ENCODE measurements around the gene CD53. TPM values are rescaled to one million over a fixed set of nuclear protein-coding genes. Genes with fewer than 3 reads are reported as not detected.
A peak's percentile ranks its signal among the peaks of the same experiment; 100 is the strongest.

CD53 gene
- total and polyA plus RNA-seq, 9 of the 15 experiments (the other 6 are each of a cell fraction or from before 2014, with no cell fraction given): 63.5 to 220 (median 131) TPM

GRCh38 chr1:110890474-110891196 lies 17.7 kb downstream of the CD53 start (continued):
- TF ChIP-seq, protein P1, sequence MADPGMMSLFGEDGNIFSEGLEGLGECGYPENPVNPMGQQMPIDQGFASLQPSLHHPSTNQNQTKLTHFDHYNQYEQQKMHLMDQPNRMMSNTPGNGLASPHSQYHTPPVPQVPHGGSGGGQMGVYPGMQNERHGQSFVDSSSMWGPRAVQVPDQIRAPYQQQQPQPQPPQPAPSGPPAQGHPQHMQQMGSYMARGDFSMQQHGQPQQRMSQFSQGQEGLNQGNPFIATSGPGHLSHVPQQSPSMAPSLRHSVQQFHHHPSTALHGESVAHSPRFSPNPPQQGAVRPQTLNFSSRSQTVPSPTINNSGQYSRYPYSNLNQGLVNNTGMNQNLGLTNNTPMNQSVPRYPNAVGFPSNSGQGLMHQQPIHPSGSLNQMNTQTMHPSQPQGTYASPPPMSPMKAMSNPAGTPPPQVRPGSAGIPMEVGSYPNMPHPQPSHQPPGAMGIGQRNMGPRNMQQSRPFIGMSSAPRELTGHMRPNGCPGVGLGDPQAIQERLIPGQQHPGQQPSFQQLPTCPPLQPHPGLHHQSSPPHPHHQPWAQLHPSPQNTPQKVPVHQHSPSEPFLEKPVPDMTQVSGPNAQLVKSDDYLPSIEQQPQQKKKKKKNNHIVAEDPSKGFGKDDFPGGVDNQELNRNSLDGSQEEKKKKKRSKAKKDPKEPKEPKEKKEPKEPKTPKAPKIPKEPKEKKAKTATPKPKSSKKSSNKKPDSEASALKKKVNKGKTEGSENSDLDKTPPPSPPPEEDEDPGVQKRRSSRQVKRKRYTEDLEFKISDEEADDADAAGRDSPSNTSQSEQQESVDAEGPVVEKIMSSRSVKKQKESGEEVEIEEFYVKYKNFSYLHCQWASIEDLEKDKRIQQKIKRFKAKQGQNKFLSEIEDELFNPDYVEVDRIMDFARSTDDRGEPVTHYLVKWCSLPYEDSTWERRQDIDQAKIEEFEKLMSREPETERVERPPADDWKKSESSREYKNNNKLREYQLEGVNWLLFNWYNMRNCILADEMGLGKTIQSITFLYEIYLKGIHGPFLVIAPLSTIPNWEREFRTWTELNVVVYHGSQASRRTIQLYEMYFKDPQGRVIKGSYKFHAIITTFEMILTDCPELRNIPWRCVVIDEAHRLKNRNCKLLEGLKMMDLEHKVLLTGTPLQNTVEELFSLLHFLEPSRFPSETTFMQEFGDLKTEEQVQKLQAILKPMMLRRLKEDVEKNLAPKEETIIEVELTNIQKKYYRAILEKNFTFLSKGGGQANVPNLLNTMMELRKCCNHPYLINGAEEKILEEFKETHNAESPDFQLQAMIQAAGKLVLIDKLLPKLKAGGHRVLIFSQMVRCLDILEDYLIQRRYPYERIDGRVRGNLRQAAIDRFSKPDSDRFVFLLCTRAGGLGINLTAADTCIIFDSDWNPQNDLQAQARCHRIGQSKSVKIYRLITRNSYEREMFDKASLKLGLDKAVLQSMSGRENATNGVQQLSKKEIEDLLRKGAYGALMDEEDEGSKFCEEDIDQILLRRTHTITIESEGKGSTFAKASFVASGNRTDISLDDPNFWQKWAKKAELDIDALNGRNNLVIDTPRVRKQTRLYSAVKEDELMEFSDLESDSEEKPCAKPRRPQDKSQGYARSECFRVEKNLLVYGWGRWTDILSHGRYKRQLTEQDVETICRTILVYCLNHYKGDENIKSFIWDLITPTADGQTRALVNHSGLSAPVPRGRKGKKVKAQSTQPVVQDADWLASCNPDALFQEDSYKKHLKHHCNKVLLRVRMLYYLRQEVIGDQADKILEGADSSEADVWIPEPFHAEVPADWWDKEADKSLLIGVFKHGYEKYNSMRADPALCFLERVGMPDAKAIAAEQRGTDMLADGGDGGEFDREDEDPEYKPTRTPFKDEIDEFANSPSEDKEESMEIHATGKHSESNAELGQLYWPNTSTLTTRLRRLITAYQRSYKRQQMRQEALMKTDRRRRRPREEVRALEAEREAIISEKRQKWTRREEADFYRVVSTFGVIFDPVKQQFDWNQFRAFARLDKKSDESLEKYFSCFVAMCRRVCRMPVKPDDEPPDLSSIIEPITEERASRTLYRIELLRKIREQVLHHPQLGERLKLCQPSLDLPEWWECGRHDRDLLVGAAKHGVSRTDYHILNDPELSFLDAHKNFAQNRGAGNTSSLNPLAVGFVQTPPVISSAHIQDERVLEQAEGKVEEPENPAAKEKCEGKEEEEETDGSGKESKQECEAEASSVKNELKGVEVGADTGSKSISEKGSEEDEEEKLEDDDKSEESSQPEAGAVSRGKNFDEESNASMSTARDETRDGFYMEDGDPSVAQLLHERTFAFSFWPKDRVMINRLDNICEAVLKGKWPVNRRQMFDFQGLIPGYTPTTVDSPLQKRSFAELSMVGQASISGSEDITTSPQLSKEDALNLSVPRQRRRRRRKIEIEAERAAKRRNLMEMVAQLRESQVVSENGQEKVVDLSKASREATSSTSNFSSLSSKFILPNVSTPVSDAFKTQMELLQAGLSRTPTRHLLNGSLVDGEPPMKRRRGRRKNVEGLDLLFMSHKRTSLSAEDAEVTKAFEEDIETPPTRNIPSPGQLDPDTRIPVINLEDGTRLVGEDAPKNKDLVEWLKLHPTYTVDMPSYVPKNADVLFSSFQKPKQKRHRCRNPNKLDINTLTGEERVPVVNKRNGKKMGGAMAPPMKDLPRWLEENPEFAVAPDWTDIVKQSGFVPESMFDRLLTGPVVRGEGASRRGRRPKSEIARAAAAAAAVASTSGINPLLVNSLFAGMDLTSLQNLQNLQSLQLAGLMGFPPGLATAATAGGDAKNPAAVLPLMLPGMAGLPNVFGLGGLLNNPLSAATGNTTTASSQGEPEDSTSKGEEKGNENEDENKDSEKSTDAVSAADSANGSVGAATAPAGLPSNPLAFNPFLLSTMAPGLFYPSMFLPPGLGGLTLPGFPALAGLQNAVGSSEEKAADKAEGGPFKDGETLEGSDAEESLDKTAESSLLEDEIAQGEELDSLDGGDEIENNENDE (IDR thresholded peaks at IDR 0.05; ENCODE audit: low read depth, low read length): no peak
- TF ChIP-seq MNT (conservative IDR thresholded peaks at IDR 0.05) (peak in 1 of 2 experiments; percentile 23; a peak in 2 of 4 replicates), PTTG1 (tag; IDR thresholded peaks at IDR 0.05; ENCODE audit: low read depth) (no peak), ZC3H8 (IDR thresholded peaks at IDR 0.05) (no peak), ETS2 (tag; IDR thresholded peaks at IDR 0.05; ENCODE audit: borderline replicate concordance, poor library complexity, severe bottlenecking) (no peak), ZNF518B (CRISPR knock-in tag; IDR thresholded peaks at IDR 0.05) (no peak), GTF2A2 (tag; IDR thresholded peaks at IDR 0.05) (no peak), HDGF (IDR thresholded peaks at IDR 0.05) (no peak), ZNF133 (CRISPR knock-in tag; IDR thresholded peaks at IDR 0.05) (no peak)

Data from K562 (cell line).